H9 (cell line): ENCODE data around the gene TRPM3. TPM values are rescaled to one million over a fixed set of nuclear protein-coding genes. Genes with fewer than 3 reads are reported as not detected.

Experiments used
- DNase-seq: peaks from one replicate; pipeline ENCODE4 v3.0.0-alpha.2; 2017
- H2AFZ ChIP-seq: one replicate; pipeline ENCODE4 v1.6.1; 2013; ENCODE audit warnings: mild to moderate bottlenecking, low read length, control low read depth, moderate library complexity
- H2AK5ac ChIP-seq: 2 replicates; pipeline ENCODE4 v1.6.1; 2013; ENCODE audit warnings: low read length, control low read depth, mixed read lengths; ENCODE audit not compliant: insufficient read length
- H2BK120ac ChIP-seq: one replicate; pipeline ENCODE4 v1.6.1; 2013; ENCODE audit warnings: low read depth, mild to moderate bottlenecking, low read length, control low read depth, inconsistent platforms; ENCODE audit not compliant: poor library complexity, severe bottlenecking
- H2BK12ac ChIP-seq: 2 replicates; pipeline ENCODE4 v1.6.1; 2013; ENCODE audit warnings: low read length, control low read depth, mixed read lengths, low read depth; ENCODE audit not compliant: insufficient read length
- H2BK15ac ChIP-seq: 2 replicates; pipeline ENCODE4 v1.6.1; 2013; ENCODE audit warnings: low read depth, low read length, control low read depth
- H2BK20ac ChIP-seq: one replicate; pipeline ENCODE4 v1.6.1; 2013; ENCODE audit warnings: low read depth, mild to moderate bottlenecking, low read length, control low read depth, inconsistent platforms; ENCODE audit not compliant: poor library complexity, severe bottlenecking
- H2BK5ac ChIP-seq: 2 replicates; pipeline ENCODE4 v1.6.1; 2013; ENCODE audit warnings: low read length, control low read depth, mixed read lengths; ENCODE audit not compliant: insufficient read length
- H3K14ac ChIP-seq: 2 replicates; pipeline ENCODE4 v1.6.1; 2013; ENCODE audit warnings: low read length, control low read depth; ENCODE audit not compliant: insufficient read depth
- H3K18ac ChIP-seq: 2 replicates; pipeline ENCODE4 v1.6.1; 2013; ENCODE audit warnings: low read depth, mild to moderate bottlenecking, mixed read lengths, low read length, control low read depth; ENCODE audit not compliant: insufficient read length
- H3K23ac ChIP-seq: 2 replicates; pipeline ENCODE4 v1.6.1; 2013; ENCODE audit warnings: low read length, control low read depth, mixed read lengths, low read depth; ENCODE audit not compliant: insufficient read length
- H3K23me2 ChIP-seq: 2 replicates; pipeline ENCODE4 v1.6.1; 2013; ENCODE audit warnings: low read depth, mild to moderate bottlenecking, mixed read lengths, low read length, control low read depth; ENCODE audit not compliant: insufficient read length, poor library complexity, severe bottlenecking
- H3K27ac ChIP-seq: 2 replicates; pipeline ENCODE4 v1.5.1; 2013; ENCODE audit warnings: low read length, control low read depth, mixed read lengths, low read depth; ENCODE audit not compliant: insufficient read length
- H3K27me3 ChIP-seq: 2 replicates; pipeline ENCODE4 v1.6.1; 2013; ENCODE audit warnings: low read length, control low read depth, inconsistent platforms; ENCODE audit not compliant: insufficient read depth
- H3K4ac ChIP-seq: 2 replicates; pipeline ENCODE4 v1.6.1; 2013; ENCODE audit warnings: low read depth, mild to moderate bottlenecking, control low read depth, inconsistent platforms, low read length, moderate library complexity
- H3K4me1 ChIP-seq: 2 replicates; pipeline ENCODE4 v1.6.1; 2013; ENCODE audit warnings: low read length, control low read depth, inconsistent platforms; ENCODE audit not compliant: insufficient read depth
- H3K4me2 ChIP-seq: 2 replicates; pipeline ENCODE4 v1.6.1; 2013; ENCODE audit warnings: low read length, control low read depth, mixed read lengths; ENCODE audit not compliant: insufficient read length, insufficient read depth
- H3K56ac ChIP-seq: 2 replicates; pipeline ENCODE4 v1.6.1; 2013; ENCODE audit warnings: low read depth, mild to moderate bottlenecking, mixed read lengths, low read length, control low read depth; ENCODE audit not compliant: insufficient read length
- H3K79me1 ChIP-seq: 2 replicates; pipeline ENCODE4 v1.6.1; 2013; ENCODE audit warnings: low read depth, mild to moderate bottlenecking, moderate library complexity, low read length, control low read depth, inconsistent platforms; ENCODE audit not compliant: insufficient read depth, poor library complexity, severe bottlenecking
- H3K79me2 ChIP-seq: 2 replicates; pipeline ENCODE4 v1.6.1; 2013; ENCODE audit warnings: low read length, control low read depth, inconsistent platforms; ENCODE audit not compliant: insufficient read depth
- H3K9ac ChIP-seq: 2 replicates; pipeline ENCODE4 v1.6.1; 2013; ENCODE audit warnings: low read length, control low read depth, mixed read lengths; ENCODE audit not compliant: insufficient read length; ENCODE audit errors: extremely low read depth
- H3K9me3 ChIP-seq: one replicate; pipeline ENCODE4 v1.6.1; 2013; ENCODE audit warnings: low read depth, low read length, inconsistent platforms; ENCODE audit not compliant: control insufficient read depth
- H3T11ph ChIP-seq: one replicate; pipeline ENCODE4 v1.6.1; 2013; ENCODE audit warnings: mild to moderate bottlenecking, low read length, control low read depth, inconsistent platforms
- H4K20me1 ChIP-seq: one replicate; pipeline ENCODE4 v1.6.1; 2013; ENCODE audit not compliant: control insufficient read depth, insufficient read length, insufficient read depth
- H4K5ac ChIP-seq: 2 replicates; pipeline ENCODE4 v1.6.1; 2013; ENCODE audit warnings: low read depth, mild to moderate bottlenecking, mixed read lengths, low read length, control low read depth; ENCODE audit not compliant: insufficient read length
- H4K8ac ChIP-seq: replicated peaks from 2 replicates; pipeline ENCODE4 v1.6.1; 2013; ENCODE audit warnings: low read length, control low read depth, mixed read lengths, low read depth; ENCODE audit not compliant: insufficient read length
- H4K91ac ChIP-seq: 2 replicates; pipeline ENCODE4 v1.6.1; 2013; ENCODE audit warnings: low read depth, mild to moderate bottlenecking, moderate library complexity, mixed read lengths, low read length, control low read depth; ENCODE audit not compliant: insufficient read length
- H3K27ac Mint-ChIP-seq, 3 experiments: 2 replicates in 2 of 3; 3 replicates in 1 of 3; pipeline ENCODE4 v1.8.0; 2020 to 2021; ENCODE audit warnings: mixed read lengths in 3 of 3, mild to moderate bottlenecking in 1 of 3, moderate library complexity in 1 of 3
- H3K27me3 Mint-ChIP-seq: 2 replicates; pipeline ENCODE4 v1.8.0; 2021; ENCODE audit warnings: low read depth, mild to moderate bottlenecking, moderate library complexity, mixed read lengths
- H3K36me3 Mint-ChIP-seq, 3 experiments: 2 replicates in 2 of 3; 3 replicates in 1 of 3; pipeline ENCODE4 v1.8.0; 2020 to 2021; ENCODE audit warnings: low read depth in 3 of 3, mixed read lengths in 3 of 3; ENCODE audit not compliant: insufficient read depth in 1 of 3
- H3K4me1 Mint-ChIP-seq, 2 experiments: 2 replicates each; pipeline ENCODE4 v1.8.0; 2020; ENCODE audit warnings: mixed read lengths in 2 of 2
- H3K4me3 Mint-ChIP-seq, 2 experiments: 2 replicates in 1 of 2; 3 replicates in 1 of 2; pipeline ENCODE4 v1.8.0; 2020 to 2021; ENCODE audit warnings: mild to moderate bottlenecking in 2 of 2, mixed read lengths in 2 of 2, moderate library complexity in 1 of 2
- H3K9me3 Mint-ChIP-seq, 2 experiments: 2 replicates in 1 of 2; 3 replicates in 1 of 2; pipeline ENCODE4 v1.8.0; 2020; ENCODE audit warnings: mild to moderate bottlenecking in 2 of 2, mixed read lengths in 2 of 2, moderate library complexity in 1 of 2
- WGBS: extraction: QIAGEN DNeasy Blood & Tissue Kit; methylation state at CpG from one replicate; pipeline ENCODE4 v1.1.7; 2013; ENCODE audit warnings: missing lambda C conversion rate, low lambda C conversion rate, mixed read lengths; ENCODE audit not compliant: insufficient read length; ENCODE audit errors: extremely low coverage; 5-methylcytosine and 5-hydroxymethylcytosine counted together
- total RNA-seq: library from RNA; stranded (reverse); gene quantifications from 2 replicates; pipeline ENCODE4 v1.2.1, GENCODE V29; 2021
- TF ChIP-seq, protein P1 (sequence below): fragments of 200-600 bp; sonication (generic); conservative IDR thresholded peaks from 3 replicates; pipeline ENCODE4 v1.8.0; 2021; ENCODE audit warnings: antibody characterized with exemption, mild to moderate bottlenecking

Gene TRPM3
- total RNA-seq, 1 experiment from 2014 or later: 10.3 TPM

- H3K23ac ChIP-seq: no peak overlapping the region
- no peaks in the 10 kb centered on the region for H3K9me3 ChIP-seq
- no peak overlapping the region for H3K27ac Mint-ChIP-seq
- H3K4me1 ChIP-seq: no peaks in the 10 kb centered on the region
- H2AFZ ChIP-seq: no peak overlapping the region
- no peak overlapping the region for H2BK20ac ChIP-seq
- H3K79me1 ChIP-seq: no peaks in the 10 kb centered on the region
- no peak overlapping the region for H2BK12ac ChIP-seq
- H3K79me2 ChIP-seq: no peaks in the 10 kb centered on the region
- no peak overlapping the region for H2BK15ac ChIP-seq
- H3K9me3 Mint-ChIP-seq: no peaks in the 10 kb centered on the region
- no peak overlapping the region for H3K4me3 Mint-ChIP-seq
- no CpG with 5 or more reads among the region's 5 CpGs for WGBS
- no peak overlapping the region for H3K14ac ChIP-seq
- H4K5ac ChIP-seq: no peak overlapping the region
- no peaks in the 10 kb centered on the region for H3K27me3 Mint-ChIP-seq
- H2AK5ac ChIP-seq: no peak overlapping the region
- no peak for DNase-seq
- H3K4me1 Mint-ChIP-seq: peaks cover 2 to 8% of the 10 kb centered on the region in 2 experiments; a peak in 2 of 4 replicates
- H3K18ac ChIP-seq: no peak overlapping the region
- no peak overlapping the region for H3K56ac ChIP-seq
- no peak overlapping the region for H3K4ac ChIP-seq
- H4K91ac ChIP-seq: no peak overlapping the region
- no peaks in the 10 kb centered on the region for H4K20me1 ChIP-seq
- H2BK120ac ChIP-seq: no peak overlapping the region
- no peak overlapping the region for H4K8ac ChIP-seq
- no peaks in the 10 kb centered on the region for H3K36me3 Mint-ChIP-seq
- TF ChIP-seq, protein P1, sequence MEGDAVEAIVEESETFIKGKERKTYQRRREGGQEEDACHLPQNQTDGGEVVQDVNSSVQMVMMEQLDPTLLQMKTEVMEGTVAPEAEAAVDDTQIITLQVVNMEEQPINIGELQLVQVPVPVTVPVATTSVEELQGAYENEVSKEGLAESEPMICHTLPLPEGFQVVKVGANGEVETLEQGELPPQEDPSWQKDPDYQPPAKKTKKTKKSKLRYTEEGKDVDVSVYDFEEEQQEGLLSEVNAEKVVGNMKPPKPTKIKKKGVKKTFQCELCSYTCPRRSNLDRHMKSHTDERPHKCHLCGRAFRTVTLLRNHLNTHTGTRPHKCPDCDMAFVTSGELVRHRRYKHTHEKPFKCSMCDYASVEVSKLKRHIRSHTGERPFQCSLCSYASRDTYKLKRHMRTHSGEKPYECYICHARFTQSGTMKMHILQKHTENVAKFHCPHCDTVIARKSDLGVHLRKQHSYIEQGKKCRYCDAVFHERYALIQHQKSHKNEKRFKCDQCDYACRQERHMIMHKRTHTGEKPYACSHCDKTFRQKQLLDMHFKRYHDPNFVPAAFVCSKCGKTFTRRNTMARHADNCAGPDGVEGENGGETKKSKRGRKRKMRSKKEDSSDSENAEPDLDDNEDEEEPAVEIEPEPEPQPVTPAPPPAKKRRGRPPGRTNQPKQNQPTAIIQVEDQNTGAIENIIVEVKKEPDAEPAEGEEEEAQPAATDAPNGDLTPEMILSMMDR: no peak
- no peaks in the 10 kb centered on the region for H3K23me2 ChIP-seq
- H2BK5ac ChIP-seq: no peak overlapping the region
- no peak overlapping the region for H3K4me2 ChIP-seq
- H3K27me3 ChIP-seq: no peaks in the 10 kb centered on the region
- no peak overlapping the region for H3T11ph ChIP-seq
- H3K27ac ChIP-seq: no peak overlapping the region
- no peak overlapping the region for H3K9ac ChIP-seq
These were observed 347.8 kb downstream of the TRPM3 start for GRCh38 chr9:70773579-70773978.
